Neutrophil (primary cell): Measurements from ENCODE around the gene CAMTA1.

Experiments
- H3K27ac ChIP-seq: fragments of 200-600 bp; sonication (generic); 2 replicates; pipeline ENCODE4 v1.5.1; 2016; ENCODE audit warnings: mild to moderate bottlenecking, moderate library complexity
- H3K27me3 ChIP-seq: fragments of 200-600 bp; sonication (generic); 2 replicates; pipeline ENCODE4 v1.6.0; 2016; ENCODE audit warnings: mild to moderate bottlenecking
- H3K36me3 ChIP-seq: fragments of 200-600 bp; sonication (generic); 2 replicates; pipeline ENCODE4 v1.5.1; 2017
- H3K4me1 ChIP-seq, 2 experiments: fragments of 200-600 bp in 1 of 2; sonication (generic) in 1 of 2; 1 replicate in 1 of 2; 2 replicates in 1 of 2; pipeline versions ENCODE4 v1.5.1 to v1.6.1; 2013 to 2016; ENCODE audit warnings: low read depth in 1 of 2, low read length in 1 of 2, mild to moderate bottlenecking in 1 of 2, moderate library complexity in 1 of 2; ENCODE audit not compliant: control insufficient read depth in 1 of 2, insufficient read depth in 1 of 2
- H3K4me3 ChIP-seq, 2 experiments: fragments of 200-600 bp in 1 of 2; sonication (generic) in 1 of 2; 1 replicate in 1 of 2; 2 replicates in 1 of 2; pipeline ENCODE4 v1.5.1; 2013 to 2016; ENCODE audit warnings: low read depth in 1 of 2, low read length in 1 of 2, mild to moderate bottlenecking in 1 of 2, moderate library complexity in 1 of 2
- H3K9me3 ChIP-seq: fragments of 200-600 bp; sonication (generic); 2 replicates; pipeline ENCODE4 v1.5.1; 2016
- CTCF ChIP-seq: fragments of 200-600 bp; sonication (generic); IDR thresholded peaks from 2 replicates; pipeline ENCODE4 v1.5.1; 2016; ENCODE audit warnings: antibody characterized with exemption

CAMTA1 gene

DNA sequence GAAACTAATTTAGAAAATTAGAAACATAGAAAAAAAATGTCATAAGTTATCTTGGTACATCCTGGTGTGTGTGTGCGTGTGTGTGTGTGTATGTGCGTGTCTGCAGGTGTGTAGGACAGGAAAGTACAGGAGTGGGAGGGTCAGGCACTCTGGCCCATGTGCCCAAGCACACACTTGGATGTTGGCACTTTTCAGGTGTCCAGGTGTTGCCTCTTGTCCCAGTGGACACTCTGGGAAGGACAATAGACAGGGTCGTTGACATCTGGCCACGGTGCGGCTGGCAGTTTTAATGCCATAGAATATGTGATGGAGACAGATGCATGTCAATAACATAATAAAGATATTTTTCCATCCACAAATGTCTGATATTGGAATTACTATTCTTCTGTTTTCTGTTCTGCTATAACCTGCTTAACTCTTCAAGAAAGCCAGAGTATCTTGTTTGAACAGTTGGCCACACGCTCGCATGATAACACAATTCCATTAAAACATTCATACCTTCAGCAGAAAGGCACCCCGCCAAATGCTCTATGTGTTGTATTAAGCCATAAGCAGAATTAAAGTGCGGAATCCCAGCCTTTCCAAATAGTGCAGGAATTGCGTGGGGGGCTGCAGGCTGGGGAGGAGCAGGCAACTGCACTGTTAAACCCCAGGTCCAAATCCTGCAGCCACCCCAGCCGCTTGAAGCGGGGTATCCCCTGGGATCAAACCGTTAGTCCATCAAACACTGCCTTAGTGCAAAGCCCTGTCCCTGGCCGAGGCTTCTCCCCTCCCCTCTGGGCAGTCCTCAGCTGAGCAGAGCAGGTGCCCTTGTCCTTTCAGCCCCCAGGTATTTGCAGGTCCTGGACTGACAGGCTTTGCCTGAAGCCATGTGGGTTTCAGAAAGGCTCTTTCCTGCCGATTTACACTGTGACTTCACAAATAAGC lies 390.0 kb downstream of the CAMTA1 start:
- TF ChIP-seq CTCF: no peak
- H3K27ac ChIP-seq: no peak overlapping the region

GRCh38 chr1:7177021-7177420 lies 391.8 kb downstream of the CAMTA1 start:
- no peak overlapping the region for H3K4me3 ChIP-seq
- peaks cover 6% of the 10 kb centered on the region for H3K27me3 ChIP-seq
- H3K9me3 ChIP-seq: peaks cover 5% of the 10 kb centered on the region
- H3K4me1 ChIP-seq: no peaks in the 10 kb centered on the region
- H3K27ac ChIP-seq: no peak overlapping the region
- no peaks in the 10 kb centered on the region for H3K36me3 ChIP-seq
- TF ChIP-seq CTCF: no peak

More for the DNA sequence above, 390.0 kb downstream of the CAMTA1 start:
- H3K27me3 ChIP-seq: peaks cover 16% of the 10 kb centered on the region
- H3K4me1 ChIP-seq: no peaks in the 10 kb centered on the region
- H3K9me3 ChIP-seq: no peaks in the 10 kb centered on the region
- no peak overlapping the region for H3K4me3 ChIP-seq
- no peaks in the 10 kb centered on the region for H3K36me3 ChIP-seq

- Histone ChIP-seq H3K9me3 (peaks cover 5% of the 10 kb centered on the region), H3K27ac (no peak overlapping the region), H3K4me1 (no peaks in the 10 kb centered on the region), H3K36me3 (no peaks in the 10 kb centered on the region), H3K27me3 (peaks cover under 1% of the 10 kb centered on the region), H3K4me3 (no peak overlapping the region)
- no peak for TF ChIP-seq CTCF
Measured at GRCh38 chr1:7177438-7178146, 392.3 kb downstream of the CAMTA1 start.

- Histone ChIP-seq H3K4me3 (no peak overlapping the region), H3K4me1 (no peaks in the 10 kb centered on the region), H3K27me3 (no peaks in the 10 kb centered on the region), H3K27ac (no peak overlapping the region), H3K36me3 (no peaks in the 10 kb centered on the region), H3K9me3 (peaks cover 5% of the 10 kb centered on the region)
- TF ChIP-seq CTCF: no peak
Measured at GRCh38 chr1:7178336-7178735, 393.1 kb downstream of the CAMTA1 start.

GRCh38 chr1:7178741-7179140 lies 393.5 kb downstream of the CAMTA1 start:
- no peak overlapping the region for H3K4me3 ChIP-seq
- H3K27ac ChIP-seq: no peak overlapping the region
- no peaks in the 10 kb centered on the region for H3K27me3 ChIP-seq
- no peaks in the 10 kb centered on the region for H3K4me1 ChIP-seq
- H3K36me3 ChIP-seq: no peaks in the 10 kb centered on the region
- TF ChIP-seq CTCF: no peak
- H3K9me3 ChIP-seq: peaks cover 5% of the 10 kb centered on the region
